Spinal cord (tissue), 10 donors: ENCODE results near the gene GP1BA. TPM values are rescaled to one million over a fixed set of nuclear protein-coding genes. Genes with fewer than 3 reads are reported as not detected.
A peak's percentile ranks its signal among the peaks of the same experiment; 100 is the strongest.

Experiments used
- DNase-seq, 6 donors: peaks; one replicate each; pipeline versions ENCODE4 v3.0.0 to v3.0.0-alpha.2; 2013 to 2015; ENCODE audit warnings: low spot score in 6 of 6, low read depth in 4 of 6
- H3K27ac ChIP-seq: one replicate; pipeline ENCODE4 v1.5.1; 2013; ENCODE audit warnings: low read depth, low read length, control low read depth
- H3K27me3 ChIP-seq: one replicate; pipeline ENCODE4 v1.6.1; 2013; ENCODE audit warnings: low read length; ENCODE audit not compliant: control insufficient read depth, insufficient read depth
- H3K36me3 ChIP-seq: one replicate; pipeline ENCODE4 v1.6.1; 2013; ENCODE audit warnings: low read length; ENCODE audit not compliant: control insufficient read depth, insufficient read depth
- H3K4me1 ChIP-seq: one replicate; pipeline ENCODE4 v1.6.1; 2013; ENCODE audit warnings: low read length; ENCODE audit not compliant: control insufficient read depth, insufficient read depth
- H3K4me3 ChIP-seq: one replicate; pipeline ENCODE4 v1.5.1; 2013; ENCODE audit warnings: low read depth, low read length, control low read depth
- H3K9me3 ChIP-seq: one replicate; pipeline ENCODE4 v1.6.1; 2013; ENCODE audit warnings: low read length; ENCODE audit not compliant: control insufficient read depth, insufficient read depth
- WGBS: methylation state at CpG from one replicate; pipeline ENCODE4 v1.1.5; 2013; ENCODE audit warnings: missing lambda C conversion rate; ENCODE audit not compliant: insufficient coverage; 5-methylcytosine and 5-hydroxymethylcytosine counted together
- polyA plus RNA-seq, 2 donors: library from polyadenylated mRNA; unstranded; fragments of 120-200 nt; gene quantifications; one replicate each; pipeline ENCODE4 v1.2.1, GENCODE V29; 2013; ENCODE audit not compliant: insufficient read length in 2 of 2
- total RNA-seq, 2 donors: library from RNA; depleted of rRNA in 1 of 2; stranded (reverse); fragments of 120-200 nt in 1 of 2; fragments of >200 nt in 1 of 2; gene quantifications; one replicate each; pipeline versions ENCODE4 v1.2.3 to v1.2.4, GENCODE V29; 2013 to 2014
- donor health status: healthy.

Gene GP1BA
- total and polyA plus RNA-seq, 4 donors, result 0.06 to 1.6 (median 0.57) TPM; not detected in 1

DNA sequence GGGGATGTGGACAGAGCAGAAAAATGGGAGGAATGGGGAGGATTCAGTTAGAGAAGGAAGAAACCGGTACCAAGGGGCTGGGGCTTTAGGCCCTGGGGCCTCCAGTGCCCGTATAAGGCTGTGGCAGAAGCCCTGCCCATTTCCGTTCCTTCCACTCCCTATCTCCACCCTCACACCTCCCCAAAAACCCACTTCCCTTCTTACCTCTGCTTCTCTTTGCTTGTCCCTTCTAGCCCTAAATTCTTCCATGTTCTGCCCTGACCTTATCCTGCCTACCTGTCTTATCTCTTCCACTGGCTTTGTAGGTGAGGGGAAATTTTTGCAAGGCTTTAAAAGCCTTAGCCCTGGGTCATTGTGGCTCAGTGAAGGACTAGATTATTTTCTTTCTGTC is 12.1 kb downstream of the GP1BA start:
- 69% methylated on average over 2 of the region's 3 CpGs for WGBS
- H3K9me3 ChIP-seq, result no peaks in the 10 kb centered on the region
- peaks cover 44% of the 10 kb centered on the region for H3K36me3 ChIP-seq
- H3K4me3 ChIP-seq, result no peak overlapping the region
- peaks cover 31% of the 10 kb centered on the region for H3K4me1 ChIP-seq
- DNase-seq, result no peak
- H3K27ac ChIP-seq, result no peak overlapping the region
- H3K27me3 ChIP-seq, result no peaks in the 10 kb centered on the region

DNA sequence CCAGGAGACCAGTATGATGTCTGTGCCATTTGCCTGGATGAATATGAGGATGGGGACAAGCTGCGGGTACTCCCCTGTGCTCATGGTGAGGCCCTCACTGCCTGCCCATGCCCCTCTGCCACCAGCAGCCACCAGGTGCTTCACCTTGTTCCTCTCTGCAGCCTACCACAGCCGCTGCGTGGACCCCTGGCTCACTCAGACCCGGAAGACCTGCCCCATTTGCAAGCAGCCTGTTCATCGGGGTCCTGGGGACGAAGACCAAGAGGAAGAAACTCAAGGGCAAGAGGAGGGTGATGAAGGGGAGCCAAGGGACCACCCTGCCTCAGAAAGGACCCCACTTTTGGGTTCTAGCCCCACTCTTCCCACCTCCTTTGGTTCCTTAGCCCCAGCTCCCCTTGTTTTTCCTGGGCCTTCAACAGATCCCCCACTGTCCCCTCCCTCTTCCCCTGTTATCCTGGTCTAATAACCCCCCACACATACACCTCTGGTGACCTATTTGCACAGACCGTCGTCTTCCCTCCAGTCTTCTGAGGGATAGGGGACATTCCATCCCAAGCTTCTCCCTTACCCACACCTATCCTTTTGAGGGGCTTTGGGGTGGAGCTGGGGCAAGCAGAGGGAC is 12.6 kb downstream of the GP1BA start:
- no peaks in the 10 kb centered on the region for H3K27me3 ChIP-seq
- no peaks in the 10 kb centered on the region for H3K9me3 ChIP-seq
- no peak overlapping the region for H3K27ac ChIP-seq
- no peak for DNase-seq
- peaks cover 44% of the 10 kb centered on the region for H3K36me3 ChIP-seq
- H3K4me1 ChIP-seq, result peaks cover 27% of the 10 kb centered on the region
- WGBS, result 83% methylated on average over 5 of the region's 8 CpGs
- H3K4me3 ChIP-seq, result no peak overlapping the region

DNA sequence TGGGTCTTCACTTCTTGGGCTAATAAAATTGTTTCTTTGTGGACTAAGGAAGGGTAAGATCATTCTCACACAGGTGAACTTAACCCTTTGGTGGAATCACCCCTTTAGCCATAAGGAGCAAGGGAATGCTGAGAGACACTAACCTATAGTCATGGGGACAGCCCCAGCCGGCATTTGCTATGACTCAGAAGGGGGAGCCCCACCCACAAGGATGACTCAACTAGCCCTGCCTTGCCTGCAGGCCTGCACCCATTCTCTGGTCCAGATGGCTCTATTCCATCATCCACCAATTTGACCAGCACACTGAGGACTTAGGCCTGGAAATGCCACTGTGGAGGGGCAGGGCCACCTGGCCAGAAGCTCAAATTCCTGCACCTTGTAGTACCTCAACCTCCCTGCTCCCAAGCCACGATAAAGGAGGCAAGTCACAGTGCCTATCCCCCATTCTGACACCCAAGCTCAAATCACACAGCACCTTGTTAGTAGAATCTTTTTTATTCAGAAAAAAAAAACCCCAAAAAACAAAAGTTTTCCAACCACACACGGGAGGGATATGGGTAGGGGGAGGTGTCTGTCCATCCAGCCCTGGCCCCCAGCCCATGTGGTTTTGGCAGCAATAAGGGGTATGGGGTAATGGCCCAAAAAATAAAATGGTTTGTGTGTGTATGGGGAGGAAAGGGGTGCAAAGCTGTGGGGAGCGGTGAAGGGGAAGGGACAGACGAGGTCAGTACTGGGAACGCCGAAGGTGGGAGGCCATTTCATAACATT is 13.3 kb downstream of the GP1BA start:
- H3K4me3 ChIP-seq, result no peak overlapping the region
- DNase-seq, result no peak
- H3K4me1 ChIP-seq, result peaks cover 32% of the 10 kb centered on the region
- H3K9me3 ChIP-seq, result no peaks in the 10 kb centered on the region
- H3K27me3 ChIP-seq, result peaks cover 3% of the 10 kb centered on the region
- H3K36me3 ChIP-seq, result peaks cover 44% of the 10 kb centered on the region
- no peak overlapping the region for H3K27ac ChIP-seq
- 63% methylated on average over 2 of the region's 7 CpGs for WGBS

DNA sequence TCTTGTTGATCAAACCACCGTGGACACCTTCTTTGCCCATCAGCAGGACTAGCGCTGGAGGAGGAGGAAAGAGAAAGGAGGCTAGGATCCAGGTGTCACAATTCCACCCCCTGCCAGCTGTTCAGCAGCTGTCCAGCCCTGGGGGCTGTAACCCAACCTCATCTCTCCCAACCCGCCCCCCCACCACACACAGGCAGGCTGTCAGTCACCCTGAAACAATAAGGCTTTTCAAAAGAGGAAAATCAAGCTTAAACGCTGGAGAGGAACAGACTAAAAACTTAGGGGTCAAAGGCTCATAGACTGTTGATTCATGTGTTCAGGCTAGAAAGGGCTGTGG is 13.8 kb downstream of the GP1BA start:
- Histone ChIP-seq H3K9me3 (no peaks in the 10 kb centered on the region), H3K27me3 (peaks cover 8% of the 10 kb centered on the region), H3K36me3 (peaks cover 44% of the 10 kb centered on the region), H3K27ac (no peak overlapping the region), H3K4me3 (no peak overlapping the region), H3K4me1 (peaks cover 34% of the 10 kb centered on the region)
- no CpG with 5 or more reads among the region's 4 CpGs for WGBS
- DNase-seq, result no peak

DNA sequence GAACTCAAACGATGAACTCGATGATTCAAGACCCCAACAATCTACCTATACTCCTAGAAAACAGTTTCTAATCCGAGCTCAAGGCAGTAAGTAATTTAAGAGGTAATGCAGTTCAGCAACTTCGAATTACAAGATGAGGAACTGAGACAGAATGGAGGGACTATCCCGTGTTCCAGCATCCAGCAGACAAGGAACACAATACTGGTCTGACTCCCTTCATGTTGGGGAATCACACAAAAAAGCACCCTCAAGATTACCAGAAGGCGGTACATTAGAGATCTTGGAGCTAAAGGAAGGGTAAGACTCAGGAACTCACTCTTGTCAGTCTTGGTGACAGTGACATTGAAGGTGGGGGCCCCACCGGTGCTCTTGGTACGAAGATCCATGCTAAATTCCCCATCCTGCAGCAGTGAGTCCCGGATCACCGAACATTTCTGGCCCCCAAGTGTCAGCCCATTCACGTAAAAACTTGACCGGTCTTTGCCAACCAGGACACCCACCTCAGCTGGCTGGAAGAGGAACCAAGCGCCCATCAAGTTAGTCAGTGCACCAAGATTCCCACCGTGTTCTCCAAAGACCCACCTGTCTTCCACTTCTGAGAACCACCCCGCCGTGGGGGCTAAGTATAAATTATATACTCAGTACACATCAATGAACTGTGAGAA is 14.4 kb downstream of the GP1BA start:
- H3K9me3 ChIP-seq, result no peaks in the 10 kb centered on the region
- DNase-seq, result no peak
- H3K27ac ChIP-seq, result no peak overlapping the region
- peaks cover 44% of the 10 kb centered on the region for H3K36me3 ChIP-seq
- WGBS, result 67% methylated on average over 7 of the region's 16 CpGs
- H3K4me1 ChIP-seq, result peaks cover 32% of the 10 kb centered on the region
- no peak overlapping the region for H3K4me3 ChIP-seq
- peaks cover 10% of the 10 kb centered on the region for H3K27me3 ChIP-seq

DNA sequence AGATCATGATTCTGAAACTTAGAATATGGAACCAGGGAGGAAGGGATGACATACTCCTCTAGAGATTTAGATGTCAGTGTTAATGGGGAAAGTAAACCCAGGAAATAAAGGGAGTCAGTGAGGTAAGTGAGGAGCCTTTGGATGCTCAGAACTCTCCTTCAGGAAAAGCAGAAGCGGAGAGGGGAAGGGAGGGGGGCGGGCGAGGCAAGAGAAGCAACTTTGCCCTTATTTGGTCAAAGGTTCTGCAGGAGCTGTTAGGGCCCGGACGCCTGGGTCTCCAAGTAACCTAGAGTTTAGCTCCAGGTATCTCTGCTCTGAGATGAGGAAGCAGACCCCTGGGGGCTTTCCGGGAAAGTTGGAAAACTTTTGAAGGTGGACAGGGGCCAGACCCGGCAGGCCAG is 14.9 kb downstream of the GP1BA start:
- H3K4me1 ChIP-seq, result peaks cover 29% of the 10 kb centered on the region
- peak overlapping the region; percentile 87 for H3K27ac ChIP-seq
- no peak for DNase-seq
- no peaks in the 10 kb centered on the region for H3K9me3 ChIP-seq
- peaks cover 38% of the 10 kb centered on the region for H3K36me3 ChIP-seq
- peaks cover 10% of the 10 kb centered on the region for H3K27me3 ChIP-seq
- WGBS, result 4% methylated on average over 6 of the region's 7 CpGs
- peak overlapping the region; percentile 92 for H3K4me3 ChIP-seq

DNA sequence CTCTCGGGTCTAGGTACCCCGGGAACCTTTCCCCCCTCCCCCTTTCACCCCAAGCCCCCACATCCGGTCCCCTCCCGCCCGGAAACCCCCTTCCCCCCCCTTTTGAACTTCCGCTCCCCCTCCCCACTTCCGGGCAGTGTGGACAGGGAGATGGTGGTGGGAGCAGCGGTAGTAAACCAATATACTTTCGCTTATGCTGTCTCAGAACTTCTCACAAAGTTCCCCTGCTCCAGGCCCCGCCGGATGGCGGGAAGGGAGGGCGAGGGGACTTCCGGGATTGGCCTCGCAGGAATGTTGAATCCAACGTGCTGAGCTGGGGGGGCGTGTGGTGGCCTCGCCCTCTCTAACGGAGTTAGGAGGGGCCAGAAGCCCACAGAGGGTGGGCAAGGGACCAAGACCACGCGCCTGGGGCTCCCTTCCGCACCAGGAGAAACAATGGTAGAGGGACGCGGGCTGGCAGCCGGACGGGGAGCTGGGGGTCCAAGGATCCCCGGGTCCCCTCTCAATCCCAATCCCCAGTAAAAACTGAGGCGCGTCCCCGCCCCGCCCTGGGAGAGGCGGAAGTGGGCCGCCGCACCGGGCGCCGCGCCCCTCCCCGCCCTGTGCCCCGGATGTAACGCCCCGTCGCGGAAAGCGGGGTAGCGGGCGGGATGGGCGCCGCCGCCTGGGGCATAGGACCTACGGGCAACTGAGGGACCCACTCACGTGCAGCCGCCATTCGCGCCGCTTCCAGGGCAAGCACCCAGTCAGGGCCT is 15.5 kb downstream of the GP1BA start:
- H3K27me3 ChIP-seq, result peaks cover 10% of the 10 kb centered on the region
- under 1% methylated on average over 41 of the region's 56 CpGs for WGBS
- peaks cover 29% of the 10 kb centered on the region for H3K4me1 ChIP-seq
- no peaks in the 10 kb centered on the region for H3K9me3 ChIP-seq
- peak overlapping the region; percentile 92 for H3K4me3 ChIP-seq
- DNase-seq, result peak in 2 of 6 donors; percentile 41 to 69
- peaks cover 32% of the 10 kb centered on the region for H3K36me3 ChIP-seq
- H3K27ac ChIP-seq, result peak overlapping the region; percentile 87

DNA sequence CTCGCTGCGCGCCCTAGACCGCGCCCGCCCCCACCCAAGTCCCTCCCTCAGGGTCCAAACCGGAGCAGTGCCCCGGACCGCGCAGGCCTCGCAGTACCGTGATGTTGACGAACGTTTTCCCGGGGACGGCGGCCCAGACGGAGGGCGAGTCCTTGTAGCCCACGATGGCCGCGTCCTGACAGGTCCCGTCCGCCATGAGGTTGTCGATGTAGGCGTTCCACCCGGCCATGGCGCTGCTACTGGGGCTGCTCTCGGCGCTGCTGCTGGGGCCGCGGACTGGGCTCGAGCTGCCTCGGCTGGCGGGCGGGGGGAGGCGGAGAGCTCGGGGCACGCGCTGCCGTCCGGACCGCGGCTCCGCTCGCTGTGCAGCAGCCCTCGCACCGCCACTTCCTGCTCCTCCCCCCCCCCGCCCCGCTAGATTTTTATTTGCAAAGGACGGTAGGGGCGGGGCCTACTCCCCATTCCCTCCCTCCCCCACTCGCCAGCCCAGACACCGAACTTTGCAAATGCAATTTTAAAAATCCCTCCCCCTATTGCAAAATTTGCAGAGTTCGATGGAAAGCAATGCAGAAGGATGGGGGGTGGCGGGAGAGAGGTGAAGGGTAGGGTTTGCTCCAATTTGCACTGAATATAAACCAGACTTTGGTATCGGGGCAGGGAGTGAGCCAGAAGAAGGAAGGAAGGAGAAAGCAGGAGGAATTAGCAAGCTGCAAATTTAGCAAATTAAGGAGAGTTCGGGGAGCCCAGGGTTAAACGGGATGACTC is 16.3 kb downstream of the GP1BA start, which contains the start of gene PFN1:
Gene PFN1 (minus strand): TSS at position 365 of the 765 bp plus-strand sequence. CDS start 136 bp downstream, at position 229.
- Histone ChIP-seq H3K27ac (peak within 1 kb of the TSS; percentile 96), H3K4me1 (peaks cover 29% of the 10 kb centered on the region), H3K4me3 (peak within 1 kb of the TSS; percentile 92), H3K9me3 (no peaks in the 10 kb centered on the region), H3K27me3 (peaks cover 10% of the 10 kb centered on the region), H3K36me3 (peaks cover 25% of the 10 kb centered on the region)
- under 1% methylated on average over 53 of the region's 59 CpGs for WGBS
- DNase-seq, result peak in 4 of 6 donors; percentile 67 to 95 (median 88)

DNA sequence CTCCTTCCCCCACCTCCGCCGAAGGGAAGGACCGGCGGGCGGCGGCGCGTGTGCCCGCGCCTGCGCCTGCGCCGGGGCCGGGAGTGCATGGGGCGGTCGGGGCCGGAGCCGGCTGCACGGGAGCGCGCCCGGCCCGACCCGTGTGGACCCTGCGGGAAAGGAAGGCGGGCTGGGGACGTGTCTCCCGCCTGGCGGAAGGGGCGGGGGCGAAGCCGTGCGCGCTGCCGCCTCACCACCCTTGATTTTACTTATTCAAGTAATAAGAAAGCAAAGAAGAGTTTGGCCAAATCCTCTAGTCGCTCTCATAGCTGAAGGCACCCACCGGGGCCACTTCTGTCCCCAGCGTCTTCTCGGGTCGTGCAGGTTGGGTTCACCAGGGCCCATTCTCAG is 16.8 kb downstream of the GP1BA start:
- Histone ChIP-seq H3K9me3 (no peaks in the 10 kb centered on the region), H3K36me3 (peaks cover 19% of the 10 kb centered on the region), H3K27ac (peak overlapping the region; percentile 96), H3K4me3 (peak overlapping the region; percentile 92), H3K4me1 (peaks cover 29% of the 10 kb centered on the region), H3K27me3 (peaks cover 10% of the 10 kb centered on the region)
- DNase-seq, result peak in 4 of 6 donors; percentile 62 to 94 (median 84)
- WGBS, result 0% methylated on average over 30 of the region's 40 CpGs
